Ovary (tissue), 3 donors: Measurements from ENCODE around the gene TTC9.

Source experiments
- CTCF ChIP-seq, 3 donors: fragments of 450-650 bp in 2 of 3; fragments of 200-600 bp in 1 of 3; IDR thresholded peaks; one replicate each; pipeline versions ENCODE4 v1.5.1 to v1.8.0; 2016 to 2022; ENCODE audit warnings: antibody characterized with exemption in 3 of 3, mild to moderate bottlenecking in 1 of 3
- EP300 ChIP-seq: sonication (generic); formaldehyde crosslinking; IDR thresholded peaks from one replicate; pipeline ENCODE4 v1.6.1; 2017; ENCODE audit warnings: antibody characterized with exemption
- POLR2A ChIP-seq: fragments of 450-650 bp; IDR thresholded peaks from one replicate; pipeline ENCODE4 v1.6.1; 2017; ENCODE audit warnings: antibody characterized with exemption, mild to moderate bottlenecking, moderate library complexity
- donor health status: DM: no; HTN: no; CAD: no.

DNA sequence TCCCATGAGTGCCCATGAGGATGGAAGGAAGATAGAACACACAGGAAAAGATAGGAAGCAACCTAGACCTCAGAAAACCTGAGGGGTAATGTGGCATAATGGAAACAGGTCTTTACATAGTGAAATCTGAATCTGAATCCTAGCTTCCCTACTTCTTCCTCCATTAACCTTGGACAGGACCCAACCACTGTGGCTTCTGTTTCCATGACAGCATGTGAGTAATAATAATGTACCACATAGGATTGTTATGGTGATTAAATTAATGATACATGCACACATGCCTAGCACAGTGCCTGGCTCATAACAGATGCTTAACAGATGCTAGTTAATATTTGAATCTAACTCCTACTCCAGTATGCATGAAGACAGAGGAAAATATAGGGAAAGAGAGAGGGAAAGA is 11.2 kb downstream of the TTC9 start:
- TF ChIP-seq CTCF (IDR thresholded peaks at IDR 0.05) (no peak), POLR2A (no peak), EP300 (no peak)
